Mucosa of stomach (tissue), 1 donor: ENCODE measurements around the gene MYH10.

ENCODE experiments used
- H3K27me3 ChIP-seq: one replicate; pipeline ENCODE4 v1.7.0; 2013; ENCODE audit warnings: mild to moderate bottlenecking, low read length; ENCODE audit not compliant: control insufficient read depth, insufficient read depth
- H3K36me3 ChIP-seq: one replicate; pipeline ENCODE4 v1.7.0; 2013; ENCODE audit warnings: low read length; ENCODE audit not compliant: control insufficient read depth, insufficient read depth
- H3K4me1 ChIP-seq: one replicate; pipeline ENCODE4 v1.7.0; 2013; ENCODE audit warnings: mild to moderate bottlenecking, low read length; ENCODE audit not compliant: control insufficient read depth, insufficient read depth
- H3K4me3 ChIP-seq: one replicate; pipeline ENCODE4 v1.7.0; 2013; ENCODE audit warnings: low read length
- H3K9ac ChIP-seq: one replicate; pipeline ENCODE4 v1.7.0; 2013; ENCODE audit warnings: mild to moderate bottlenecking, low read length, moderate library complexity
- H3K9me3 ChIP-seq: one replicate; pipeline ENCODE4 v1.7.0; 2013; ENCODE audit warnings: mild to moderate bottlenecking, low read length, moderate library complexity; ENCODE audit not compliant: control insufficient read depth
- donor health status: Pancreatic carcinoma.

MYH10 gene

GRCh38 chr17:8473451-8474192 lies 156.9 kb downstream of the MYH10 start:
- no peaks in the 10 kb centered on the region for H3K4me1 ChIP-seq
- no peak overlapping the region for H3K9ac ChIP-seq
- H3K9me3 ChIP-seq = no peaks in the 10 kb centered on the region
- no peaks in the 10 kb centered on the region for H3K36me3 ChIP-seq
- H3K4me3 ChIP-seq = no peak overlapping the region
- H3K27me3 ChIP-seq = no peaks in the 10 kb centered on the region

GRCh38 chr17:8472663-8473062 lies 157.9 kb downstream of the MYH10 start:
- H3K9me3 ChIP-seq = no peaks in the 10 kb centered on the region
- H3K4me1 ChIP-seq = no peaks in the 10 kb centered on the region
- H3K36me3 ChIP-seq = no peaks in the 10 kb centered on the region
- no peaks in the 10 kb centered on the region for H3K27me3 ChIP-seq
- no peak overlapping the region for H3K9ac ChIP-seq
- no peak overlapping the region for H3K4me3 ChIP-seq

GRCh38 chr17:8470447-8471047 lies 160.0 kb downstream of the MYH10 start:
- no peaks in the 10 kb centered on the region for H3K9me3 ChIP-seq
- H3K9ac ChIP-seq = no peak overlapping the region
- no peak overlapping the region for H3K4me3 ChIP-seq
- no peaks in the 10 kb centered on the region for H3K4me1 ChIP-seq
- no peaks in the 10 kb centered on the region for H3K27me3 ChIP-seq
- H3K36me3 ChIP-seq = no peaks in the 10 kb centered on the region

GRCh38 chr17:8469964-8470363 lies 160.6 kb downstream of the MYH10 start:
- Histone ChIP-seq H3K4me1 (no peaks in the 10 kb centered on the region), H3K27me3 (no peaks in the 10 kb centered on the region), H3K36me3 (no peaks in the 10 kb centered on the region), H3K4me3 (no peak overlapping the region), H3K9me3 (no peaks in the 10 kb centered on the region), H3K9ac (no peak overlapping the region)

GRCh38 chr17:8468980-8469379 lies 161.5 kb downstream of the MYH10 start:
- Histone ChIP-seq H3K9ac (no peak overlapping the region), H3K27me3 (no peaks in the 10 kb centered on the region), H3K36me3 (no peaks in the 10 kb centered on the region), H3K4me3 (no peak overlapping the region), H3K4me1 (no peaks in the 10 kb centered on the region), H3K9me3 (no peaks in the 10 kb centered on the region)

GRCh38 chr17:8468127-8468526 lies 162.4 kb downstream of the MYH10 start:
- Histone ChIP-seq H3K4me3 (no peak overlapping the region), H3K36me3 (no peaks in the 10 kb centered on the region), H3K4me1 (no peaks in the 10 kb centered on the region), H3K9ac (no peak overlapping the region), H3K27me3 (no peaks in the 10 kb centered on the region), H3K9me3 (no peaks in the 10 kb centered on the region)

- Histone ChIP-seq H3K4me1 (no peaks in the 10 kb centered on the region), H3K9me3 (no peaks in the 10 kb centered on the region), H3K4me3 (no peak overlapping the region), H3K27me3 (no peaks in the 10 kb centered on the region), H3K9ac (no peak overlapping the region), H3K36me3 (no peaks in the 10 kb centered on the region)
Observed at GRCh38 chr17:8467527-8467926, 163.0 kb downstream of the MYH10 start.

GRCh38 chr17:8466873-8467272 lies 163.7 kb downstream of the MYH10 start:
- Histone ChIP-seq H3K9ac (no peak overlapping the region), H3K4me1 (no peaks in the 10 kb centered on the region), H3K27me3 (no peaks in the 10 kb centered on the region), H3K4me3 (no peak overlapping the region), H3K36me3 (no peaks in the 10 kb centered on the region), H3K9me3 (no peaks in the 10 kb centered on the region)

GRCh38 chr17:8466456-8466855 lies 164.1 kb downstream of the MYH10 start:
- Histone ChIP-seq H3K4me3 (no peak overlapping the region), H3K27me3 (no peaks in the 10 kb centered on the region), H3K4me1 (no peaks in the 10 kb centered on the region), H3K36me3 (no peaks in the 10 kb centered on the region), H3K9me3 (no peaks in the 10 kb centered on the region), H3K9ac (no peak overlapping the region)

GRCh38 chr17:8465759-8466158 lies 164.8 kb downstream of the MYH10 start:
- Histone ChIP-seq H3K36me3 (no peaks in the 10 kb centered on the region), H3K4me1 (no peaks in the 10 kb centered on the region), H3K27me3 (no peaks in the 10 kb centered on the region), H3K9me3 (no peaks in the 10 kb centered on the region), H3K4me3 (no peak overlapping the region), H3K9ac (no peak overlapping the region)

GRCh38 chr17:8465356-8465755 lies 165.2 kb downstream of the MYH10 start:
- Histone ChIP-seq H3K9me3 (no peaks in the 10 kb centered on the region), H3K9ac (no peak overlapping the region), H3K36me3 (peaks cover under 1% of the 10 kb centered on the region), H3K27me3 (no peaks in the 10 kb centered on the region), H3K4me3 (no peak overlapping the region), H3K4me1 (no peaks in the 10 kb centered on the region)

GRCh38 chr17:8464941-8465340 lies 165.6 kb downstream of the MYH10 start:
- peaks cover 4% of the 10 kb centered on the region for H3K36me3 ChIP-seq
- no peaks in the 10 kb centered on the region for H3K9me3 ChIP-seq
- no peaks in the 10 kb centered on the region for H3K4me1 ChIP-seq
- no peaks in the 10 kb centered on the region for H3K27me3 ChIP-seq
- H3K9ac ChIP-seq = no peak overlapping the region
- no peak overlapping the region for H3K4me3 ChIP-seq
